Psoas muscle (tissue), 8 donors: ENCODE measurements around the gene PHF20. TPM values are rescaled to one million over a fixed set of nuclear protein-coding genes. Genes with fewer than 3 reads are reported as not detected.
A peak's percentile ranks its signal among the peaks of the same experiment; 100 is the strongest.
"Not testable (repeated sequence)": the region's sequence is repeated elsewhere in the genome, so short reads cannot be mapped to it uniquely, and the experiment has no call there.

Source experiments
- ATAC-seq, 4 donors: fragments of 200-7000 bp; cut with Tn5 transposase; one replicate each; pipeline ENCODE4 v1.9.1; 2020; ENCODE audit warnings: moderate library complexity in 3 of 4, mild to moderate bottlenecking in 2 of 4
- DNase-seq, 2 donors: peaks; one replicate each; pipeline ENCODE4 v3.0.0-alpha.2; 2020
- H3K27ac ChIP-seq: fragments of 200-600 bp; one replicate; pipeline ENCODE4 v1.8.0; 2022
- H3K27me3 ChIP-seq, 3 donors: fragments of 200-600 bp in 1 of 3; one replicate each; pipeline versions ENCODE4 v1.6.1 to v1.8.0; 2013 to 2022; ENCODE audit warnings: low read length in 2 of 3, mild to moderate bottlenecking in 2 of 3, moderate library complexity in 1 of 3; ENCODE audit not compliant: insufficient read depth in 3 of 3
- H3K36me3 ChIP-seq, 2 donors: fragments of 200-600 bp in 1 of 2; one replicate each; pipeline versions ENCODE4 v1.6.1 to v1.8.0; 2013 to 2022; ENCODE audit warnings: low read depth in 1 of 2, mild to moderate bottlenecking in 1 of 2, moderate library complexity in 1 of 2; ENCODE audit not compliant: insufficient read depth in 1 of 2
- H3K4me1 ChIP-seq: fragments of 200-600 bp; one replicate; pipeline ENCODE4 v1.8.0; 2022
- H3K4me3 ChIP-seq: fragments of 200-600 bp; one replicate; pipeline ENCODE4 v1.8.0; 2022; ENCODE audit warnings: mild to moderate bottlenecking
- H3K9me3 ChIP-seq: fragments of 200-600 bp; one replicate; pipeline ENCODE4 v1.8.0; 2022
- WGBS, 3 donors: extraction: QIAGEN DNeasy Blood & Tissue Kit; methylation state at CpG; one replicate each; pipeline versions ENCODE4 v1.1.6 to v1.1.7; 2013; 5-methylcytosine and 5-hydroxymethylcytosine counted together
- intact Hi-C, 2 donors: fragments of 100-400 bp; cut with DNase I; formaldehyde crosslinking; loops; one replicate each; pipeline versions ENCODE4 v1.11.0 to v1.14.2; 2022
- polyA plus RNA-seq, 3 donors: library from polyadenylated mRNA; stranded (reverse); fragments of 200-250 nt; gene quantifications; one replicate each; pipeline ENCODE4 v1.2.3, GENCODE V29; 2013
- total RNA-seq, 4 donors: library from RNA; stranded (reverse); fragmentation: NEBNext Ultra II Directional in 2 of 4; extraction: Animal tissue kit (Norgen Biotek cat#: 25700) in 2 of 4; gene quantifications; one replicate each; pipeline versions ENCODE4 v1.2.1 to v1.2.4, GENCODE V29; 2021 to 2023
- TF ChIP-seq, protein P1 (sequence below): fragments of 200-600 bp; IDR thresholded peaks from one replicate; pipeline ENCODE4 v1.8.0; 2022; ENCODE audit warnings: antibody characterized with exemption
- donor health status: healthy with polysubstance abuse.
- donor health status: DM: no; HTN: no; CAD: no; lungs with moderate emphysema.
- donor health status: Bipolar disorder and iron deficiency.
- donor health status: healthy.
- donor health status: DM: yes; HTN: yes; CAD: no.
- donor health status: DM: no; HTN: no; CAD: no.
- donor health status: DM: no; HTN: no; CAD: no.
- donor health status: DM: yes; HTN: yes; CAD: no.

The PHF20 gene
- total and polyA plus RNA-seq, 7 donors, result 32.1 to 97.9 (median 58.6) TPM

- Histone ChIP-seq H3K36me3 (peaks cover 0 to 9% of the 10 kb centered on the region in 2 donors), H3K27ac (peak overlapping the region; percentile 73), H3K4me1 (peaks cover 19% of the 10 kb centered on the region), H3K9me3 (no peaks in the 10 kb centered on the region), H3K4me3 (peak overlapping the region; percentile 20), H3K27me3 (no peaks in the 10 kb centered on the region)
- no peak for DNase-seq
- TF ChIP-seq, protein P1, sequence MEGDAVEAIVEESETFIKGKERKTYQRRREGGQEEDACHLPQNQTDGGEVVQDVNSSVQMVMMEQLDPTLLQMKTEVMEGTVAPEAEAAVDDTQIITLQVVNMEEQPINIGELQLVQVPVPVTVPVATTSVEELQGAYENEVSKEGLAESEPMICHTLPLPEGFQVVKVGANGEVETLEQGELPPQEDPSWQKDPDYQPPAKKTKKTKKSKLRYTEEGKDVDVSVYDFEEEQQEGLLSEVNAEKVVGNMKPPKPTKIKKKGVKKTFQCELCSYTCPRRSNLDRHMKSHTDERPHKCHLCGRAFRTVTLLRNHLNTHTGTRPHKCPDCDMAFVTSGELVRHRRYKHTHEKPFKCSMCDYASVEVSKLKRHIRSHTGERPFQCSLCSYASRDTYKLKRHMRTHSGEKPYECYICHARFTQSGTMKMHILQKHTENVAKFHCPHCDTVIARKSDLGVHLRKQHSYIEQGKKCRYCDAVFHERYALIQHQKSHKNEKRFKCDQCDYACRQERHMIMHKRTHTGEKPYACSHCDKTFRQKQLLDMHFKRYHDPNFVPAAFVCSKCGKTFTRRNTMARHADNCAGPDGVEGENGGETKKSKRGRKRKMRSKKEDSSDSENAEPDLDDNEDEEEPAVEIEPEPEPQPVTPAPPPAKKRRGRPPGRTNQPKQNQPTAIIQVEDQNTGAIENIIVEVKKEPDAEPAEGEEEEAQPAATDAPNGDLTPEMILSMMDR, result no peak
- ATAC-seq, result peak; percentile 72 to 88 (median 84)
- intact Hi-C loops, result no loop called here
- WGBS, 3 donors, result 33 to 48% (median 42%) methylated on average over 4 of the region's 4 CpGs
These were observed 66.4 kb downstream of the PHF20 start for GRCh38 chr20:35838205-35838604.

GRCh38 chr20:35839904-35840303 is 68.1 kb downstream of the PHF20 start:
- no peak overlapping the region for H3K27ac ChIP-seq
- DNase-seq, result no peak
- no peak overlapping the region for H3K4me3 ChIP-seq
- no peaks in the 10 kb centered on the region for H3K9me3 ChIP-seq
- peaks cover 19% of the 10 kb centered on the region for H3K4me1 ChIP-seq
- no peak for ATAC-seq
- 86 to 91% (median 90%) methylated on average over 1 of the region's 1 CpG for WGBS, 3 donors
- peaks cover 0 to 25% of the 10 kb centered on the region in 2 donors for H3K36me3 ChIP-seq
- no peaks in the 10 kb centered on the region for H3K27me3 ChIP-seq
- intact Hi-C loops, result no loop called here
- TF ChIP-seq, protein P1, result no peak

- Histone ChIP-seq H3K27me3 (no peaks in the 10 kb centered on the region), H3K36me3 (peaks cover 0 to 30% of the 10 kb centered on the region in 2 donors), H3K4me3 (no peak overlapping the region), H3K4me1 (peaks cover 19% of the 10 kb centered on the region), H3K9me3 (no peaks in the 10 kb centered on the region), H3K27ac (no peak overlapping the region)
- TF ChIP-seq, protein P1, result no peak
- DNase-seq, result no peak
- no peak for ATAC-seq
- intact Hi-C loops, result no loop called here
- WGBS, 3 donors, result 58 to 74% (median 69%) methylated on average over 2 of the region's 2 CpGs
These were observed 68.6 kb downstream of the PHF20 start for GRCh38 chr20:35840421-35840820.

- H3K4me1 ChIP-seq, result peaks cover 12% of the 10 kb centered on the region
- H3K27ac ChIP-seq, result no peak overlapping the region
- intact Hi-C loops, result no loop called here
- TF ChIP-seq, protein P1, result no peak
- H3K4me3 ChIP-seq, result no peak overlapping the region
- no peak for ATAC-seq
- peaks cover 0 to 45% of the 10 kb centered on the region in 2 donors for H3K36me3 ChIP-seq
- H3K27me3 ChIP-seq, result no peaks in the 10 kb centered on the region
- no peak for DNase-seq
- no peaks in the 10 kb centered on the region for H3K9me3 ChIP-seq
- 98 to 99% (median 99%) methylated on average over 5 of the region's 5 CpGs for WGBS, 3 donors
These were observed 70.5 kb downstream of the PHF20 start for GRCh38 chr20:35842361-35842760.

DNA sequence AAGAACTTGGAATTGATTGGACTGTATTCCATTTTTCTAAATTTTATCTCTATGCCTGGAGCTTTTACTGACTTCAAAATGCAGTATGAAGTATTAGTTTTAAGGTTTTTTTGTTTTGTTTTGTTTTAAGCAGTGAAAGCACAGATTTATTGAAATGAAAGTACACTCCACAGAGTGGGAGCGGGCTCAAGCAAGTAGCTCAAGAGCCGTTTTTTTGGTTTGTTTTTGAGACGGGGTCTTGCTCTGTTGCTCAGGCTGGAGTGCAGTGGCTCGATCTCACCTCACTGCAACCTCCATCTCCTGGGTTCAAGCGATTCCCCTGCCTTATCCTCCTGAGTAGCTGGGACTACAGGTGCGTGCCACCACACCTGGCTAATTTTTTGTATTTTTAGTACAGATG is 72.1 kb downstream of the PHF20 start:
- ATAC-seq, H3K27me3 ChIP-seq, H3K9me3 ChIP-seq, H3K4me1 ChIP-seq, intact Hi-C loops, H3K4me3 ChIP-seq, DNase-seq, H3K27ac ChIP-seq: not testable (repeated sequence)
- 95 to 98% (median 98%) methylated on average over 6 of the region's 6 CpGs for WGBS, 3 donors
- H3K36me3 ChIP-seq, result peaks cover 6 to 60% of the 10 kb centered on the region in 2 donors
